Stimulated activated CD4-positive, alpha-beta T cell treated with anti-CD3 and anti-CD28 coated beads, Interleukin-1b, Interleukin-23, amount 100 ng/mL, for 24 hours (primary cell): ENCODE measurements around the gene COX14.
"Not testable (repeated sequence)": the region's sequence is repeated elsewhere in the genome, so short reads cannot be mapped to it uniquely, and the experiment has no call there.

Experiments
- DNase-seq, 4 experiments: peaks; one replicate each; pipeline ENCODE4 v3.0.0-alpha.2; 2020; ENCODE audit warnings: low read depth in 4 of 4, low spot score in 1 of 4

Gene COX14

GRCh38 chr12:50111693-50112455 lies at the start of gene COX14:
COX14 (plus strand) TSS chr12:50112236; CDS start chr12:50120044, 7,808 bp downstream.
- peak; percentile 95 to 98 (median 98) for DNase-seq

DNA sequence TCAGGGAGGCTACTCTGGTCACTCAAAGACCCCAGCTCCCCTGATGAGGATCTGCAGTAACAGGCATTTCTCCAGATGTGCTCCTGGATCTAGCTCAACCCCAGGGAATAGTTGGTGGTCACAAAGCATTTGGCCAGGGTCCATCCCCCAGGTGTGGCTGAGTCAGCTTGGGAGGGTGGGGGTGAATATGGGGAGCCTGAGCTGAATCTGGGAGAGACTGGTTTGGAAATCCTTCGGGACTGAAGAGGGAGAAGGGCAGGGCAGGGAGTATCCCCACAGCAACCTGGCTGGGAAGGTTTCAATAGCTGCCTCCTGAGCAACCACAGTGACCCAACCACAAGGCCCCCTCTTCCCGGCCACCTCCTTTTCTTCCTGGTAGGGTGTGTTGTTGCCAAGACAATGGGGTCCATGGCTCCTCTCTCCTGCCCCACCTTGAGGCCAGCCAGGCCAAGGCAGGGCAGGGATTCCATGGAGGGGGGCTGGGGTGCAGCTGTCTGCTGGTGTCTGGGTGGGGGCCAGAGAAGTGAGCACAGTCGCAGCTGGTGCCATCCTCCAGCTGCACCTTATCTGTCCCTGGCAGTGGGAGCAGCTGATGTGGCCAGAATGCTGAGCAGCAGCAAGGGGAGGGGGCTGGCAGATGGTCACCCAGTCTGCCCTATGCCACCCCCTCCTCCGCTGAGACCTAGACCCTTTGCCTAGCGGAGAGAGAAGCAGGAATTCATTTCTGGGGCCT lies 49.1 kb upstream of the COX14 start:
- no peak for DNase-seq

- no peak for DNase-seq
These were observed 46.2 kb upstream of the COX14 start for GRCh38 chr12:50065726-50066310.

GRCh38 chr12:50066402-50066801 lies 45.6 kb upstream of the COX14 start:
- no peak for DNase-seq

DNA sequence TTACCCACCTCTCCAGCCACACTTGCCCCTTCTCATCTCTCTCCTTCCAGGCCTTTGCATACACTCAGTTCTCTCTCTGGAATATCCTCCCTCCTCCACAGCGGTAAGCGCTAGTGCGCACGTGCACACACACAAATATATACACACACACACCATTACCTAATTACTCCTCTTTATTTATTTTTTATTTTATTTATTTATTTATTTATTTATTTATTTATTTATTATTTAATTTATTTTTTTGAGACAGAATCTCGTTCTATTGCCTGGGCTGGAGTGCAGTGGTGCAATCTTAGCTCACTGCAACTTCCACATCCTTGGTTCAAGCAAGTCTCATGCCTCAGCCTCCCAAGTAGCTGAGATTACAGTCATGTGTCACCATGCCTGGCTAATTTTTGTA lies 43.0 kb upstream of the COX14 start:
- no peak for DNase-seq

- DNase-seq = no peak
These were observed 42.5 kb upstream of the COX14 start for GRCh38 chr12:50069539-50069938.

DNA sequence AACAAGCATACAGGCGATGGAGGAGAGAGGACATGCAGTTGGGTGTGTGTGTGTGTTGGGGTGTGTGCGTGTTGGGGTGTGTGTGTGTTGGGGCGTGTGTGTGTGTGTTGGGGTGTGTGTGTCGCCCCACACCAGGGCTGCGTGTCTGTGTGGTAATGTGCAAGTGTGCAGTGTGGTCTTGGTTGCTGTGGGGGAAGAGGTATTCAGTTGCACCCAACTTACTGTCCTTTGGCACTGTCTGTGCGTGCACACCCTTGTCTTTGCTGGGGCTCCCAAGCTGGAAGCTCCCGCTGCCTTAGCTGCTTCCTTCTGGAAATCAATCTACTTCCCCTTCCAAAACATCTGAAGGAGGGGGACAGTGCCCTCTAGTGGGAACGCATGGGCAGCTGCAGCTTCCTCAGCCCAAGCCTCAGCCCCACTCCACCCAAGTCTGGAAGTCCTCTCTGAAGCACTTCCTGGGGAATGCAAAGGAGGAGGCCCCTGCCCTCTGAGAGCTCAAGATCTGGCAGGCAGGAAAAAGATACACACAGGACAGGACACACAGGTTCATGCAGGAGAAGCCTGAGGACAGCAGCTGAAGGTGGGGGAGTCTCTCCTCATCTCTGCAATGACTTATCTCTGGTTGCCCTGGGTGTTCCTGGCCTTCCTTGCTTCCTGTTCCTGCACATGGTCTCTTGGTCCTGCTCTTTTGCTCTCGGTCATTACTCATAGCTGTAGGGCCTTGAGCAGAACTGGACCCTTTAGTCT lies 41.5 kb upstream of the COX14 start:
- DNase-seq = peak in 2 of 4 experiments; percentile 47 to 58

DNA sequence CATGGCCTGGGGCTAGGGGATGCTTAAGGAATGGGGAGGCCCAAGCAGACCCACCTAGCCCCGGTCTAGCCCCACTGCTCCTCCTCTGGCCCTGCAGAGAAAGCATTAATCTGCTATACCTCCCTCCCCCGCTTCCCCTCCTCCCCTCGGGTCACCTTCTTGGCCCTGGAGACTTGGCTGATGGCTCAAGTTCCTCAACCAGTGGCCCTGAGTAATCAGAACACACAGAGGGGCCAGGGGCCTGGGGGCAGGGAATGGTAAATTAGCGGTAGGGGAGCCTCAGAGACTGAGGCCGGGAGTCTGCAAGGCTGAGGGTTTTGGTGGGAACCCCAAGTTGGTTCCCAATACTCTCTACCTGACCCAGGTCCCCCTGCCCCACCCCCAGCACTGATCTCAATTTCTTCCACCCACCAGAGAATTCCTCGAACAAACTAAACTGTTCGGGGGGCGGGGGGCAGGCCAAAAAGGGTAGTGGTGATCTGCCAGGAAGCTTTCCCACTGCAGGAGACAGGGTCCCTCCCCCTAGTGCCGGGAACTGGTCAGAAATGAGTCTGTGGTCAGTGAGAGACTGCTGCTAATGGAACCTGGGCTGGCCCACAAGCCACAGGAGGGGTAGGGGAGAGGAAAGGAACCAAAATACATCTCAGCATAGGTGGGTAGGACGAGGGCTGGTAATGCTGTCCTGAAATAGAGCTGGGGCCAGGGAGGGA lies 39.7 kb upstream of the COX14 start:
- DNase-seq = no peak

DNA sequence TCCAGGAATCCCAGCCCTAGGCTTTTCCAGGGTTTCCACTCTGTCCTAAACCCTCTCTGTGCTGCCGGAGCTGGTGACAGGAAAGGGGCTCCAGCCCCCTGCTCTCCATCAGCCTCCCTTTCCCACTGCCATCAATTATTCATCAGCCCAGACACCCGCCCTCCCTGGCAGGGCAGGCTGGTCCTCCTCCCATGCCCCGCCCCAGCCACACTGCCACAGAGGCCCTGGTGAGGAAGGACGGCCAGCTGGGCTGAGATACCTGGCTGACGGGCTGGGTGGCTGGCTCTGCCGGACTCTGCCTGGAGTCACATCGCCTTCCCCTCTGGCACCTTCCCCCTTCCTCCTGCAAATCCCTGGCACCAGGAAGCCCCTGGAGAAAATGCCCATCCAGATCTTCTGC lies 38.8 kb upstream of the COX14 start:
- DNase-seq = no peak

DNA sequence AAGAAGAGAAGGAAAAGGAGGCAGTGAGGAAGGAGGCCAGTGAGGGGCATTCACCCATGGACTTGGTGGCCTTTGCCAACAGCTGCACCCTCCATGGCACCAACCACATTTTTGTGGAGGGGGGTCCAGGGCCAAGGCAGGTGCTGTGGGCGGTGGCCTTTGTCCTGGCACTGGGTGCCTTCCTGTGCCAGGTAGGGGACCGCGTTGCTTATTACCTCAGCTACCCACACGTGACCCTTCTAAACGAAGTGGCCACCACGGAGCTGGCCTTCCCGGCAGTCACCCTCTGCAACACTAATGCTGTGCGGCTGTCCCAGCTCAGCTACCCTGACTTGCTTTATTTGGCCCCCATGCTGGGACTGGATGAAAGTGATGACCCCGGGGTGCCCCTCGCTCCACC lies 38.3 kb upstream of the COX14 start:
- DNase-seq = no peak

DNA sequence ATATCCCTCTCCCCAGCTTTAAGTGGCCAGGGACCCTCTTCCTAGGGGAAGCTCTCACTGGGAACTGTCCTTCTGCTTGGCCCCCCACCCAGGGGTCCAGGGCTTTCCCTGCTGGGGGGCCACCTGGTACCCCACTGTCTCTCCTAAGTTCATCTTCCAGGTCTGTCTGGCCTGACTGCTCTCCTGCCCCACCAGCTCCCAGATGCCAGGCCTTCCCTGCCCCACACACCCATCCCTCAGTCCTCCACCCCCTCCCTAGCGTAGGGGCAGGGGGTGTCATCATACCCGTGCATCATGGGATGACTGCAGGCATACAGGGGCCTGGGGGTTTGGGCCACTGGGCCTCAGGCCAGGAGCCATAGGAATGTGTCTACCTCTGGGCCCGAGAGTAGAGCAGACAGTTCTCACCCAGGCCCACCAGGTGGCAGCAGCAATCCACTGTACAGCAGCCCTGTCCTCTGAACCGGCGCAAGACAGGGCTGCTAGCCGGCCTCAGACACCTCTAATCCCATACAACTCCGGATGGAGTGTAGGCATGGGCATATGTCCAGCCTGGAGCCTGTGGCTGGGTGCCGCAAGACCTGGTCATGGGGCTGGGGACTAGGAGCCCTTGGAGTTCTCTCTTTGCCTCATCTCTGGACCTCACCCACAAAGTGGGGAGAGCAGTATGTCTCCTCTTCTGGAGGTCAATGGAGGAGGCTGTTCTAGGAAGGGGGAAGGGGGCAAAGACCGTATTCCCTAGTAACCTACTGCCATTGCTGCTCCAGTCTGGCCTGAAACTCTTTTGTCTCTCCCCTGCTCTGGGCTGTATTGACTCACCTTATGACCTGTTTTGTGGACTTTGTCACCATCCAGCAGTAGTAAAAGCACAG lies 36.9 kb upstream of the COX14 start:
- peak; percentile 62 to 75 (median 70) for DNase-seq

DNA sequence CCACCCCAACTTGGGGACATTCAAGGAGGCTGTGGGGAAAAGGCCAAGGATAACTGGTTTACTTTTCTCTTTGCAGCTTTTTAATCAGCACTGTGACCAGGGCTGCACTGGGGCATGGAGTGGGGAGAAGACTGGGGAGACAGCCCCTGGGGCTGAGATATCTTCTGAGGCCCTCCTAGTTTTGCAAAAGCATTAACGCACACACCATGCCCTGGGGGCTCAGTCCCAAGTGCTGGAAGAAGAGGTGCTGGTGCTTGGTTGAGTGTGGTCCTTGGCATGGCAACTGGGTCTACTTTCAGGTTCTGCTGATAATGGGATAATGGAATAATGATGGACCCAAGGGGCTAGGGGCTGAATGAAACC lies 36.2 kb upstream of the COX14 start:
- DNase-seq = no peak

GRCh38 chr12:50077099-50077498 lies 34.9 kb upstream of the COX14 start:
- no peak for DNase-seq

- DNase-seq = no peak
These were observed 33.8 kb upstream of the COX14 start for GRCh38 chr12:50078281-50078680.

GRCh38 chr12:50079771-50080170 lies 32.3 kb upstream of the COX14 start:
- DNase-seq = no peak

DNA sequence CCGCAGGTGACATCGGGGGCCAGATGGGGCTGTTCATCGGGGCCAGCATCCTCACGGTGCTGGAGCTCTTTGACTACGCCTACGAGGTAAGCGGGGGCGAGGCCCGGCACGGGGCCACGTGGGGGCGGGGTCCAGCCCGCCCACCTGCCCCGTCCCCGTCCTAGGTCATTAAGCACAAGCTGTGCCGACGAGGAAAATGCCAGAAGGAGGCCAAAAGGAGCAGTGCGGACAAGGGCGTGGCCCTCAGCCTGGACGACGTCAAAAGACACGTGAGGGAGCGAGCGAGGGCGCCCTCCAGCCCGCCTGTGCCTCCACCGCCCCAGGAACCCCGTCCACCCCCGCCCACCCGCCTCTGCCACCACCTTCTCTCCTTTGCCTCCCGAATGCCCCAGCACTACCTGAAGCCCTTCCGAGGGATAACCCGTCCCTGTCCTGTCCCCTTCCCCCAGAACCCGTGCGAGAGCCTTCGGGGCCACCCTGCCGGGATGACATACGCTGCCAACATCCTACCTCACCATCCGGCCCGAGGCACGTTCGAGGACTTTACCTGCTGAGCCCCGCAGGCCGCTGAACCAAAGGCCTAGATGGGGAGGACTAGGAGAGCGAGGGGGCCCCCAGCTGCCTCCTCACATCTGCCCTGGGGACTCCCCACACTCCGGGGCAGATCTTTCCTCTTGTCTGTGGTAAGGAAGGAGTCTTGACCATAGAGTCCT lies 30.8 kb upstream of the COX14 start:
- DNase-seq = no peak

DNA sequence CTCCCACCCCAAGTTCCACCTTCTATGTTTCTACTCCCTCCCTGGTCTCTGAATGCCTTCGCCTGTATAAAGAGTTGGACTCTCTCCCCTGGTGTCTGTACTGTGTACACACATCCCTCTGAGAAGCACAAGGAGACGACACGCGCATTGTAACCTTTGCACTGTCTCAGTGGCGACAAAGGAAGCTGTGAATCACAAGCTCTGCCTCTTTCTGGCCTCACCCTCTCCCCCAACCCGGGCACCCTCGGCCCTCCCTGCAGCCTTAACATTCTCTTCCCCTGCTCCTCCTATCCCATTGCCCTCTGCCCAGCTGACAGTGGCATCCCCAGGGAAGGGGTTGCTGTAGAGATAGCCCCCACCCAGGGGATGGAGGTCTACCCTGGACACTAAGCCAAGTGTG lies 29.4 kb upstream of the COX14 start:
- DNase-seq = no peak

- no peak for DNase-seq
These were observed 28.7 kb upstream of the COX14 start for GRCh38 chr12:50083301-50083700.

DNA sequence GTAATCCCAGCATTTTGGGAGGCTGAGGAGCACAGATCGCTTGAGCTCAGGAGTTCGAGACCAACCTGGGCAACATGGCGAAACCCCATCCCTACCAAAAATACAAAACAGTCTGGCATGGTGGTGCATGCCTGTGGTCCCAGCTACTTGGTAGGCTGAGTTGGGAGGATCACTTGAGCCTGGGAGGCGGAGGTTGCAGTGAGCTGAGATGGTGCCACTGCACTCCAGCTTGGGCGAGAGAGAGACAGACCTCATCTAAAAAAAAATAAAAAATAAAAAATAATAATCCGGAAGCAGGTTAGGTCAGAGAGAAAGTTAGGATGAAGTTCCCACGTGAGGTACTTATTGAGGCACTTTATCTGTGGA lies 27.6 kb upstream of the COX14 start:
- DNase-seq = not testable (repeated sequence)
